Subcutaneous abdominal adipose tissue (tissue), 5 donors: ENCODE measurements around the gene PLEK2.

Source experiments
- H3K27ac ChIP-seq: one replicate; pipeline ENCODE4 v1.7.0; 2013; ENCODE audit warnings: low read depth, mild to moderate bottlenecking, inconsistent platforms, low read length, moderate library complexity
- H3K27me3 ChIP-seq, 5 donors: one replicate each; pipeline ENCODE4 v1.7.0; 2013; ENCODE audit warnings: low read length in 5 of 5, inconsistent platforms in 1 of 5; ENCODE audit not compliant: control insufficient read depth in 5 of 5, insufficient read depth in 4 of 5
- H3K36me3 ChIP-seq, 5 donors: one replicate each; pipeline ENCODE4 v1.7.0; 2013; ENCODE audit warnings: low read length in 5 of 5; ENCODE audit not compliant: control insufficient read depth in 5 of 5, insufficient read depth in 5 of 5
- H3K4me1 ChIP-seq, 5 donors: one replicate each; pipeline ENCODE4 v1.7.0; 2013; ENCODE audit warnings: low read length in 5 of 5, mild to moderate bottlenecking in 3 of 5, moderate library complexity in 1 of 5; ENCODE audit not compliant: control insufficient read depth in 5 of 5, insufficient read depth in 5 of 5
- H3K4me3 ChIP-seq, 5 donors: one replicate each; pipeline ENCODE4 v1.7.0; 2013; ENCODE audit warnings: low read length in 5 of 5, low read depth in 1 of 5
- H3K9ac ChIP-seq, 5 donors: one replicate each; pipeline ENCODE4 v1.7.0; 2013; ENCODE audit warnings: low read length in 5 of 5, mild to moderate bottlenecking in 4 of 5, moderate library complexity in 3 of 5
- H3K9me3 ChIP-seq, 5 donors: one replicate each; pipeline ENCODE4 v1.7.0; 2013; ENCODE audit warnings: low read length in 5 of 5; ENCODE audit not compliant: control insufficient read depth in 5 of 5
- donor health status: healthy.
- donor health status: healthy.
- donor health status: healthy.
- donor health status: healthy.
- donor health status: healthy.

The PLEK2 gene

DNA sequence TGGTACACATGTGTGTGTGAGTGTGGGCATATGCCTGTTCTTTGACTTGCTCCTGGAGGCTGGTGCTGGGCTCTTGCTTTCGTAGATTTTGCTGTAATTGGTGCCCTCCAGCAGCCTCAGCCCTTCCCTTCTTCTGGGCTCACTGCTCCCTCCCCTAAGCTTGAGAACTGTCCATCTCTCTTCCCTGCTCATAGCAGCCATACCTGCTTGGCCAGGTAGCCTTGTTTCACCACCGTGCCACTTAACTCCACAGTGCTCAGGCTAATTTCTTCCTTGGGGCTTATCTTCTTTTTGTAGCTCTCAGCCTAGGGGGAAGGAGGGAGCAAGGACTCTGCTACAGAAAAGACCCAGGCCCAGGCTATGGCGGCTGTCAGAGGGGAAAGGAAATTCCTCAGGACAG lies 19.8 kb downstream of the PLEK2 start:
- Histone ChIP-seq H3K27me3 (no peaks in the 10 kb centered on the region), H3K9me3 (no peaks in the 10 kb centered on the region), H3K4me1 (no peaks in the 10 kb centered on the region), H3K36me3 (peaks cover 0 to 7% (median under 1%) of the 10 kb centered on the region in 5 donors), H3K9ac (no peak overlapping the region), H3K4me3 (no peak overlapping the region), H3K27ac (no peak overlapping the region)

DNA sequence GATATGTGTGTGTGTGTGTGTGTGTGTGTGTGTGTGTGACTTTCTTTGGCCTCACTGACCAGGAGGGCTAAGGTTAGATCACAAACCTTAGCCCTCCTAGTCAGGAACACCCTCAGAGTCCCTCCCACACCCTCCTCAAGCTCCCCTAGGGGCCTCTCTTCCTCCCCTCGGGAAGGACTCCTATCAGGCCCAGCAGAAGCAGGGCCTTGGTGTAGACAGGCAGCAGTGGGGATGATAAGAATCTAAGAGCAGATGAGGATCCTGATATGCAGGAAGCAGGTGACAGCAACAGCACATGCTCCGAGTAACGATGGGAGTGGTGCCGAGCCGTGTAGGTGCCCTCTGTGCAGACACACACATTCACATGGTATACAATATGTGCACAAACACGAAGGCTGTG lies 20.7 kb downstream of the PLEK2 start:
- no peaks in the 10 kb centered on the region for H3K4me1 ChIP-seq
- H3K36me3 ChIP-seq = peaks cover 0 to 13% (median 8%) of the 10 kb centered on the region in 5 donors
- H3K9me3 ChIP-seq = no peaks in the 10 kb centered on the region
- H3K4me3 ChIP-seq = no peak overlapping the region
- no peaks in the 10 kb centered on the region for H3K27me3 ChIP-seq
- H3K27ac ChIP-seq = no peak overlapping the region
- no peak overlapping the region for H3K9ac ChIP-seq

DNA sequence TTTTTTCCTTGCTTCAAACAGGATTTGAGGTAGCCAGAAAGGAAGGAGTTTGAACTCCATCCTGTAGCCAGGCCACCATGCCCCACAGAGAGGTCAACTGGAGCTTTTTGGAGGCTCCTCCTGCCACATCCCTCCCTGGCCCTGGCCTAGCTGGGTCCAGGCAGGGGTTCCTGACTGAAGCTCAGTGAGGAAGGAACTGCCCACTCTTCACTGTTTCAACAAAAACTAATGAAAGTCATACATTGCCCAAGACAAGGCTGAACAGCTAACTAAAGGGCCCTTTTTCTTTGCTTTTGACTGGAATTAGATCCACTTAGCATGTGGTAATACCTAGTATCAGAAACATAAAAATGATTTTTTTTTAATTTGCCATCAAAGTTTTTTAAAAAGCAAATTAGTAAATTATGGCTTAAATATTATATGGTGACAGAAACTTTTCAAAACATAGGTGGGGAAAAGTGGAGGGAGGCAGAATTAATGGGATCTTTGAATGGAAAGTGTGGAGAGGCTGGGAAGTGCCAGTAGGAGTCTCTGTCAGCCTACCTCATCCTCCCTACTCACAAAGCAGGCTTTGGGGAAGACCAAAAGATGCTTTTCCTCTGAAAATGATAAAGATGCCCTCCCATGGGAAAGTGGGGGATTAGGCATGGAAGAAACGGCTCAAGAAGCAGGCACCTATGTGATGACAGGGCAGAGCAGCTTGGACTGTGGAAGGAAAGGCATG lies 22.0 kb downstream of the PLEK2 start:
- H3K4me1 ChIP-seq = no peaks in the 10 kb centered on the region
- H3K36me3 ChIP-seq = peaks cover 5 to 24% (median 21%) of the 10 kb centered on the region in 5 donors
- H3K27me3 ChIP-seq = no peaks in the 10 kb centered on the region
- H3K9me3 ChIP-seq = no peaks in the 10 kb centered on the region
- no peak overlapping the region for H3K9ac ChIP-seq
- no peak overlapping the region for H3K4me3 ChIP-seq
- H3K27ac ChIP-seq = no peak overlapping the region

DNA sequence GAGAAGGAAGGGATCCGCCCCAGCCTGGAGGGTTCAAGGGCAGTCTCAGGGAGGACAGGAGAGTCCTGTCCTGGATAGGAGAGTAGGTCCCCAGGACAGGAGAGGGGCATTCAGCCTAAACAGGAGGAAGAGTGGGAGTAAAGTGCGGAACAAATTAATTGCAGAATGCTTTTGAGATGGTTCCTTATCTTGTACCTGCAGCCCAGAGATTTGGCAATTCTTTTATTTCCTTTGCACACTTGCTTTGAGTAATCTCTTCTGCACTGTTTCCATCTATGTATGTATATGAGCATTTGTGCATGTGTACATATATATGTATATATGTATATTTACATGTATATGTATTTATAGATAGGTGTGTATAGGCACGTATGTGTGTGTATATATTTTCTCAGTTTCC lies 22.7 kb downstream of the PLEK2 start:
- Histone ChIP-seq H3K4me3 (no peak overlapping the region), H3K27ac (no peak overlapping the region), H3K9ac (no peak overlapping the region), H3K9me3 (no peaks in the 10 kb centered on the region), H3K27me3 (no peaks in the 10 kb centered on the region), H3K36me3 (peaks cover 9 to 31% (median 28%) of the 10 kb centered on the region in 5 donors), H3K4me1 (no peaks in the 10 kb centered on the region)

GRCh38 chr14:67387195-67387594 lies 24.8 kb downstream of the PLEK2 start:
- H3K4me3 ChIP-seq = no peak overlapping the region
- no peaks in the 10 kb centered on the region for H3K9me3 ChIP-seq
- no peak overlapping the region for H3K27ac ChIP-seq
- no peaks in the 10 kb centered on the region for H3K27me3 ChIP-seq
- no peak overlapping the region for H3K9ac ChIP-seq
- no peaks in the 10 kb centered on the region for H3K4me1 ChIP-seq
- peaks cover 29 to 50% (median 48%) of the 10 kb centered on the region in 5 donors for H3K36me3 ChIP-seq

DNA sequence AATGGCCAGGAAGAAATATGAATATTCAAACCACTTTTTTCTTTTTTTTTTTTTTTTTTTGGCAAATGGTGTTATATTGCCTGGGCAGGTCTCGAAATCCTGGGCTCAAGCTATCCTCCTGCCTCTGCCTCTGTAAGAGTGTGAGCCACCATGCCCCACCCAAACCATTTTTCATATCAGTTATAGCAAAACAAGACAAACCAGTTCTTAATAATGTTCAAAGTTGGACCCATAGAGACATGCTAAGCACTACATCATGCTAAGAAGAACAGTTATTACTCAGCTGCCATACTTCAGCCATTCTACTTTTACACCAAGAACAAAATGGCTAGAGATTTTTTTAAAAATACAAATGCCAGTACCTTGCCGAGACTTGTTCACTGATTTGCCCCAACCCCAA lies 26.3 kb downstream of the PLEK2 start:
- no peaks in the 10 kb centered on the region for H3K27me3 ChIP-seq
- no peaks in the 10 kb centered on the region for H3K4me1 ChIP-seq
- no peak overlapping the region for H3K9ac ChIP-seq
- no peak overlapping the region for H3K4me3 ChIP-seq
- peaks cover 44 to 65% (median 63%) of the 10 kb centered on the region in 5 donors for H3K36me3 ChIP-seq
- no peaks in the 10 kb centered on the region for H3K9me3 ChIP-seq
- H3K27ac ChIP-seq = no peak overlapping the region

GRCh38 chr14:67385120-67385519 lies 26.8 kb downstream of the PLEK2 start:
- Histone ChIP-seq H3K27ac (no peak overlapping the region), H3K4me1 (no peaks in the 10 kb centered on the region), H3K27me3 (no peaks in the 10 kb centered on the region), H3K9me3 (no peaks in the 10 kb centered on the region), H3K4me3 (no peak overlapping the region), H3K9ac (no peak overlapping the region), H3K36me3 (peaks cover 49 to 70% (median 64%) of the 10 kb centered on the region in 5 donors)

- Histone ChIP-seq H3K4me1 (no peaks in the 10 kb centered on the region), H3K36me3 (peaks cover 70 to 91% (median 84%) of the 10 kb centered on the region in 5 donors), H3K9me3 (no peaks in the 10 kb centered on the region), H3K27me3 (no peaks in the 10 kb centered on the region), H3K9ac (no peak overlapping the region), H3K4me3 (no peak overlapping the region), H3K27ac (no peak overlapping the region)
These were observed 34.0 kb downstream of the PLEK2 start for GRCh38 chr14:67377916-67378315.

DNA sequence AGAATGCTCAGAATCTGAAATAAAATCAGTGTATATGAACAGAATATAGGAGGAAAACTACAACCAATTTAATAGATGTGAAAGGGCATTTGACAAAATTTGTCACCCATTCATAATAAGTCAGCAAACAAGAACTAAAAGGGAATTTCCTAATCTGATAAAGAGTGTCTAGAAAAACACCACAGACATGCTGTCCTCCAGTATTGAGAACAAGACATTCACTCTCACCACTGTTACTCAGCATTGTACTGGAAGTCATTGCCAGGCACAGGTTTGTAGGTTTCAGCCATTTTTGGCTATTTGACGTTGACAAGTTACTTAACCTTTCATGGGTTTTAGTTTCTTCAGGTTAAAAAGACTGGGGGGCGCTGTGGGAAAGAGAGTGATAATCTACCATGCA lies 38.6 kb downstream of the PLEK2 start:
- Histone ChIP-seq H3K27me3 (no peaks in the 10 kb centered on the region), H3K27ac (no peak overlapping the region), H3K4me1 (no peaks in the 10 kb centered on the region), H3K9me3 (no peaks in the 10 kb centered on the region), H3K9ac (no peak overlapping the region), H3K4me3 (no peak overlapping the region), H3K36me3 (peaks cover 53 to 79% (median 67%) of the 10 kb centered on the region in 5 donors)

GRCh38 chr14:67372833-67373232 lies 39.1 kb downstream of the PLEK2 start:
- peaks cover 52 to 78% (median 68%) of the 10 kb centered on the region in 5 donors for H3K36me3 ChIP-seq
- H3K9ac ChIP-seq = no peak overlapping the region
- H3K27ac ChIP-seq = no peak overlapping the region
- H3K4me3 ChIP-seq = no peak overlapping the region
- H3K9me3 ChIP-seq = no peaks in the 10 kb centered on the region
- H3K27me3 ChIP-seq = no peaks in the 10 kb centered on the region
- H3K4me1 ChIP-seq = no peaks in the 10 kb centered on the region
